NB4 (cell line): ENCODE data around the gene SAMD4A.

ENCODE experiments used
- MYC ChIP-seq: IDR thresholded peaks from 2 replicates; pipeline ENCODE4 v1.6.1; 2011; ENCODE audit warnings: low read depth, low read length
- POLR2A ChIP-seq: IDR thresholded peaks from 2 replicates; pipeline ENCODE4 v1.6.1; 2011; ENCODE audit warnings: mild to moderate bottlenecking; ENCODE audit not compliant: insufficient read length; ENCODE audit errors: extremely low read depth
- TF ChIP-seq, protein P1 (sequence below): IDR thresholded peaks from one replicate; pipeline ENCODE4 v1.5.1; 2012; ENCODE audit warnings: low read depth, low read length

GRCh38 chr14:54794796-54795195 lies 227.9 kb downstream of the SAMD4A start:
- TF ChIP-seq, protein P1, sequence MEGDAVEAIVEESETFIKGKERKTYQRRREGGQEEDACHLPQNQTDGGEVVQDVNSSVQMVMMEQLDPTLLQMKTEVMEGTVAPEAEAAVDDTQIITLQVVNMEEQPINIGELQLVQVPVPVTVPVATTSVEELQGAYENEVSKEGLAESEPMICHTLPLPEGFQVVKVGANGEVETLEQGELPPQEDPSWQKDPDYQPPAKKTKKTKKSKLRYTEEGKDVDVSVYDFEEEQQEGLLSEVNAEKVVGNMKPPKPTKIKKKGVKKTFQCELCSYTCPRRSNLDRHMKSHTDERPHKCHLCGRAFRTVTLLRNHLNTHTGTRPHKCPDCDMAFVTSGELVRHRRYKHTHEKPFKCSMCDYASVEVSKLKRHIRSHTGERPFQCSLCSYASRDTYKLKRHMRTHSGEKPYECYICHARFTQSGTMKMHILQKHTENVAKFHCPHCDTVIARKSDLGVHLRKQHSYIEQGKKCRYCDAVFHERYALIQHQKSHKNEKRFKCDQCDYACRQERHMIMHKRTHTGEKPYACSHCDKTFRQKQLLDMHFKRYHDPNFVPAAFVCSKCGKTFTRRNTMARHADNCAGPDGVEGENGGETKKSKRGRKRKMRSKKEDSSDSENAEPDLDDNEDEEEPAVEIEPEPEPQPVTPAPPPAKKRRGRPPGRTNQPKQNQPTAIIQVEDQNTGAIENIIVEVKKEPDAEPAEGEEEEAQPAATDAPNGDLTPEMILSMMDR: no peak
- TF ChIP-seq POLR2A: no peak
- TF ChIP-seq MYC: no peak
